Choroid plexus epithelial cell (primary cell): ENCODE data around the gene NPL.

Experiments
- DNase-seq: peaks from one replicate; pipeline ENCODE4 v3.0.0-alpha.2; 2010; ENCODE audit warnings: low read depth
- H3K4me3 ChIP-seq: 2 replicates; pipeline ENCODE4 v1.5.1; 2011; ENCODE audit warnings: low read depth, mild to moderate bottlenecking, control low read depth, low read length, moderate library complexity
- TF ChIP-seq, protein P1 (sequence below): conservative IDR thresholded peaks from 2 replicates; pipeline ENCODE4 v1.5.1; 2011; ENCODE audit warnings: low read depth, mild to moderate bottlenecking, control low read depth, inconsistent platforms, low read length, moderate library complexity

NPL gene

DNA sequence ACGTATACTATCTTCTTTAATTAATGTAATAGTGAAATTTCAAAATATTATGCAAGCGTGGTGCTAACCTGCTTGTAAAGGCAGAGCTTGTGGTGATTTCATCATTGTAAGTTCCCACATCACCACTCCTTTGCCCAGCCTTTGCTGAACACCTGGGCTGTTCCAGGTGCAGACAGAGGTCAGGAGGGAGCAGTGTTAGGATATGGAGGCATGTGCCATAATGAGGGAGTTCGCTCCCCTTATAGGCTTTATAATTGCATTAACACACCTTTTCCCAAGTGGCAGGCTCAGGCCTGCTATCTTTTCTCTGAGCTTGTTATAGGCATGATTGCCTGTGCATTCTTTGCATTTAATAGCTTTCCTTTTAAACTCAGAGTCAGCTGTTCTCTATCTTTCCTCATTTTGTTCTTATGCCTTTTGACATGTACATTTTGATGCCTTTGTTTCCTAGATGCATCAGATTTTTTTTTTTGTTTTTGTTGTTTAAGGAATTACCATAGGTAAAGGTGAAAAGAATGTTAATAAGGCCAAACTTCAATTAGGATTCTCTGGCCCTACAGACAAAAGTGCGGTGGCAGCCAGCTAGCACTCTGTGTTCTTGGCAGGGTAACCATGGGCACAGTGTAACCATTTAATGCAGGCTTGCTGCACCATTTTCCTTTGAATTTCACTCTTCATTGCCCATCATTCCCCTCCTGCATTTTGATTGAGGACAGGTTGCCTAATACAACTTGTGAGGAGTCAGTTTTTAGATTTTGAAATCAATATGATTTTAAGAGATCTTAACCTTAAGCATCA lies 12.6 kb downstream of the NPL start:
- TF ChIP-seq, protein P1, sequence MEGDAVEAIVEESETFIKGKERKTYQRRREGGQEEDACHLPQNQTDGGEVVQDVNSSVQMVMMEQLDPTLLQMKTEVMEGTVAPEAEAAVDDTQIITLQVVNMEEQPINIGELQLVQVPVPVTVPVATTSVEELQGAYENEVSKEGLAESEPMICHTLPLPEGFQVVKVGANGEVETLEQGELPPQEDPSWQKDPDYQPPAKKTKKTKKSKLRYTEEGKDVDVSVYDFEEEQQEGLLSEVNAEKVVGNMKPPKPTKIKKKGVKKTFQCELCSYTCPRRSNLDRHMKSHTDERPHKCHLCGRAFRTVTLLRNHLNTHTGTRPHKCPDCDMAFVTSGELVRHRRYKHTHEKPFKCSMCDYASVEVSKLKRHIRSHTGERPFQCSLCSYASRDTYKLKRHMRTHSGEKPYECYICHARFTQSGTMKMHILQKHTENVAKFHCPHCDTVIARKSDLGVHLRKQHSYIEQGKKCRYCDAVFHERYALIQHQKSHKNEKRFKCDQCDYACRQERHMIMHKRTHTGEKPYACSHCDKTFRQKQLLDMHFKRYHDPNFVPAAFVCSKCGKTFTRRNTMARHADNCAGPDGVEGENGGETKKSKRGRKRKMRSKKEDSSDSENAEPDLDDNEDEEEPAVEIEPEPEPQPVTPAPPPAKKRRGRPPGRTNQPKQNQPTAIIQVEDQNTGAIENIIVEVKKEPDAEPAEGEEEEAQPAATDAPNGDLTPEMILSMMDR: no peak
- no peak for DNase-seq
- H3K4me3 ChIP-seq: no peak overlapping the region

DNA sequence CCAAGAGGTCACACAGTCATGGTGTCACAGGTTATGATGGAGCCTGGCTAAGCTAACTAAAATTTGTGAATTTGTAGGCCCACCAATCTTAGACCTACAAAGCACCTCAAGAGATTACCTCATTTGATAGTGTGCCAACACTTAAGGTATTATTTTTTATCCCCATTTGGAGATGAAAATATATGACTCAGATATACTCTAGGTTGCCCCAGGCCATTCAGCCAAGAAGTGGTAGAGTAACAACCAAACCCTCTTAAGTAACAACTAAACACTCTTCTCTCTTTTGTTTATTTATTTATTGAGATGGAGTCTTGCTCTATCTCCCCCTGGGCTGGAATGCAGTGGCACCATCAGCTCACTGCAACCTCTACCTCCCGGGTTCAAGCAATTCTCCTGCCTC lies 14.3 kb downstream of the NPL start:
- TF ChIP-seq, protein P1: no peak
- DNase-seq: no peak
- no peak overlapping the region for H3K4me3 ChIP-seq

GRCh38 chr1:182806015-182806678 lies 16.6 kb downstream of the NPL start:
- no peak overlapping the region for H3K4me3 ChIP-seq
- DNase-seq: no peak
- TF ChIP-seq, protein P1: no peak

- DNase-seq: no peak
- no peak overlapping the region for H3K4me3 ChIP-seq
- TF ChIP-seq, protein P1: no peak
Measured at GRCh38 chr1:182807907-182808306, 18.3 kb downstream of the NPL start.

DNA sequence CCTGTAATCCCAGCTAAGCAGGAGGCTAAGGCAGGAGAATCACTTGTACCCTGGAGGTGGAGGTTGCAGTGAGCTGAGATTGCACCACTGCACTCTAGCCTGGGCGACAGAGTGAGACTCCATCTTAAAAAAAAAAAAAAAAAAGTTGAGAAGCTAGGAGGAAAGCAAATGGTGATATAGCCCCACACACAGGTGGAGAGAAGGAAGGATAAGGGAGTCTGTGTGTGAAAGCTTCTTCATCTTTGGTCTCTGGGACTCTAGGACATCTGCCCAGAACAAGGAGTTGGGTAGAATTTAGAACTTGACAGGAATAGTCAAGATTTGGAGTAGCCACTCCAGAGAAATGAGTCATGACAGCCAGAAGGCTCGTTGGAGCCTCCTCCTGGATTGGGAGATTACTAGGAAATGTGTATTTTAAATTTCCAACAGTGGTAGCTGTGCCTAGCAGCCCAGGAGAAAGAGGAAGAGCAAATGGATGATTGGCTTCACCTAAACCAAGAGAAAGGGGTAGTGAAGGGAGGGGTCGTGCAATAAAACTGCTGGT lies 19.9 kb downstream of the NPL start:
- DNase-seq: no peak
- TF ChIP-seq, protein P1: no peak

GRCh38 chr1:182811975-182812722 lies 22.6 kb downstream of the NPL start:
- TF ChIP-seq, protein P1: no peak
- H3K4me3 ChIP-seq: no peak overlapping the region
- no peak for DNase-seq

More for the DNA sequence above, 19.9 kb downstream of the NPL start:
- H3K4me3 ChIP-seq: no peak overlapping the region
